Nucleus accumbens (tissue), 56 donors: ENCODE measurements around the gene TMEM191B.
"Not testable (repeated sequence)": the region's sequence is repeated elsewhere in the genome, so short reads cannot be mapped to it uniquely, and the experiment has no call there.

Source experiments
- DNase-seq, 56 donors: peaks; one replicate each; lab custom pipeline; 2025; lab: John Stamatoyannopoulos, UW

Gene TMEM191B

GRCh38 chr22:18554280-18555256 is 27.0 kb downstream of the TMEM191B start:
- DNase-seq, result not testable (repeated sequence)

- not testable (repeated sequence) for DNase-seq
Observed at GRCh38 chr22:18558516-18558915, 30.9 kb downstream of the TMEM191B start.

GRCh38 chr22:18558939-18559338 is 31.3 kb downstream of the TMEM191B start:
- not testable (repeated sequence) for DNase-seq

GRCh38 chr22:18560099-18560974 is 32.7 kb downstream of the TMEM191B start:
- not testable (repeated sequence) for DNase-seq

DNA sequence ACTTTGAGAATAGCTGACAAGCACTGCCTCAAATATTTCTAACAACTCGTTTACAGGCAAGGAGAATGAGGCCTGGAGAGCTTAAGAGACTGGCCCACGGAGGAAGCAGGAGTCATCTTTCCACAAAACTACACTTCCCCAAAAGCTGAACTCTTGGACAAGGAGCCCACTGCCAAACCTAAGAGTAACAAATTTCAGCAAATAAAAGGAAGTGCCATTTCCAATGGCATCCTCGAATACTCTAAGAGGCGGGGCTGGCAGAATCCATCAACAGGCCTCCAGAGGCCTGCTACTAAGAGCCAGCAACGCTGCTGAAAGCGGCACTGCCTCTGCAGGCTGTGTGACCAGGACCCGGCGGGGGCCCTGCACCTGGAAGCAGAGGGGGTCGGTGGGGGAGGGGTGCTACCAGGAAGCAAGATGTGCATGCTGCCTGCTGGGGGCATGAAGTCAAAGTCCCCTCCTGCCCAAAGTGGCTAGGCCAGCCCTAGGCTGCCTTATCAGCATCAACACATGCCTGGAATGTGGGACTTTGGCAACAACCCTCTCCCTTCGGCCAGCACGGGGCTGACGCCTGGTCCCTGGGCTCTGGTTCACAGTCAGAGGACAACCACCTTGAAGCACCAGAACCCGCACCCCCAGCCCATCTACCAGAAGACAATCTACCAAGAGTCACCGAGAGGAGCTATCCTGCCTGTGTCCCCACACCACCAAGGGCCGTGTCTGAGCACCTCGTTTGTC is 43.1 kb downstream of the TMEM191B start:
- not testable (repeated sequence) for DNase-seq

GRCh38 chr22:18573483-18574164 is 46.0 kb downstream of the TMEM191B start:
- not testable (repeated sequence) for DNase-seq

GRCh38 chr22:18574555-18574954 is 47.0 kb downstream of the TMEM191B start:
- DNase-seq, result not testable (repeated sequence)

- not testable (repeated sequence) for DNase-seq
Observed at GRCh38 chr22:18575686-18576085, 48.1 kb downstream of the TMEM191B start.

DNA sequence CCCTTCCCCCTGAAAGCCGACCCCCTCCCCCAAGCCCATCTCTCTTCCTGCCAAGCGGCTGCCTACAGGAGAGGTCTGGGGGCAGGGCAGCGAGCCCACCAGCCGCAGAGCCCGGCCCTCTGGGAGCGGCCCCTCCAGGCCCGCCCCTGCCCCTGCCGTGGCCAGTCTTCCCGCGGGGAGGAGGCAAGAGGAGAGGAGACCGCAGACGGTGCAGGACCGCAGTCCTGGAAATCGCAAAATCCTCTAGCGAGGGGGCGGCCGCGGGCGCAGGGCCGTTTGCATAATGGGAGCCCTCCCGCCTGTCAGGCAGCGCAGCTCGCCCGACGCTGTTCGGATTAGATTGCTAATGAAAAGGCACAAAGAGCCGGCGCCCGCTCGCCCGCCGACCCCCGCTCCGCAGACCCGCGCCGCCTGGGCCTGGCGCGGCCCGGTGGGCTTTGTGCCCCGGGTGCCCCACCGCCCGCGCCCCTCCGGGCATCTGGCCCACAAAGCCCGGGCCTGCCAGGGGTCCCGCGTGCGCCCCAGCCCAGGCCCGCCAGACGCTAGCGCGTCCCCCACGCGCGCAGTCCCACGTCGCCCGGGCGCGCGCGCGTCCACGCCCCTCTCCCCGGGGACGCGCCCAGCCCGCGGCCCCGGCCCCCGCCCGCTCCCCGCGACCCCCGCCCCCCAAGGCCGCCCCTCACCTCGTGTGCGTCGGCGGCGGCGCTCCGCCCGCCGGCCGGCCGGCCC is 49.7 kb downstream of the TMEM191B start:
- not testable (repeated sequence) for DNase-seq

DNA sequence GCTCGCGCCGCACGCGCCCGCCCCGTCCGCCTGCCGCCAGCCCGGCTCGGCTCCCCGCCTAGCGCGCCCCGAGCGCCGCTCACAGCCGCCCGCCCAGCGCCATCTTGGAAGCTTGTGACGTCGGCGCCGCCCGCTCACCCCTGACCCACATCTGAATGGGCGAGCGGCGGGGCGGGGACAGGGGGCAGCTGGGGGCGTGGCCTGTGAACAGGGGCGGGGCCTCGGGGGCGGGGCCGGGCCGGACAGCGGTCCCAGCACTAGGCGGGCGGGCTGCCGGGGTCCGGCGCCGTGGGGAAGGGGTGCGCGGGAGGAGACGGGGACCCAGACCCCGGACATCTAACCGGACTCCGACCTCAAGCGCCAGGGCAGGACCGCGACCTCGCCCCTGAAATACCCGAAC is 50.2 kb downstream of the TMEM191B start:
- not testable (repeated sequence) for DNase-seq
